HG03558 (cell line): ENCODE data around the gene TMEM266.

ENCODE experiments used
- ATAC-seq: cut with Tn5 transposase; IDR thresholded peaks from one replicate; pipeline ENCODE4 v1.9.1; 2021; ENCODE audit warnings: moderate number of reproducible peaks; ENCODE audit not compliant: unreplicated experiment; ENCODE audit errors: extremely low read depth

The TMEM266 gene

GRCh38 chr15:76118767-76119166, 59.0 kb downstream of the TMEM266 start:
- ATAC-seq, result no peak

GRCh38 chr15:76123031-76123430, 63.2 kb downstream of the TMEM266 start:
- ATAC-seq, result no peak

GRCh38 chr15:76127169-76127568, 67.4 kb downstream of the TMEM266 start:
- ATAC-seq, result no peak

DNA sequence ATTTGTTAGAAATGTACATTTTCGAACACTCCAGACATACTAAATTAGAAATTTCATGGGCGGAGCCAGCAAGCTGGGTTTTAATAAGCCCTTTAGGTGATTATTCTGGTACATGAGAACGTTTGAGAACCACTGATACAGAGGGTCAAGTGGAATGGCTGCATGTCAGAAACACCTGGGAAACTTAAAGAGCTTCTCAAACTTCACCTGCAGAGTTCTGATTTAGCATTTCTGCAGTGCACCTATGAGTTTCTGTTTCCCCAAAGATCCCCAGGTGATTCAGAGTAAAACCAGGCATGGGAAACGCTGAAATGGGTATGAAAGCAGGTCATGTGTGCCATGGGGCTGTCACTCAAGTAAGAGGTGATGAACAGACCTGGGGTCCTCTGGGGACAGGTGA, 68.1 kb downstream of the TMEM266 start:
- ATAC-seq, result no peak

- no peak for ATAC-seq
Observed at GRCh38 chr15:76134537-76134936, 74.8 kb downstream of the TMEM266 start.

- ATAC-seq, result no peak
Observed at GRCh38 chr15:76135516-76135915, 75.7 kb downstream of the TMEM266 start.

- no peak for ATAC-seq
Observed at GRCh38 chr15:76138436-76138835, 78.7 kb downstream of the TMEM266 start.

- ATAC-seq, result no peak
Observed at GRCh38 chr15:76139368-76140073, 79.7 kb downstream of the TMEM266 start.

DNA sequence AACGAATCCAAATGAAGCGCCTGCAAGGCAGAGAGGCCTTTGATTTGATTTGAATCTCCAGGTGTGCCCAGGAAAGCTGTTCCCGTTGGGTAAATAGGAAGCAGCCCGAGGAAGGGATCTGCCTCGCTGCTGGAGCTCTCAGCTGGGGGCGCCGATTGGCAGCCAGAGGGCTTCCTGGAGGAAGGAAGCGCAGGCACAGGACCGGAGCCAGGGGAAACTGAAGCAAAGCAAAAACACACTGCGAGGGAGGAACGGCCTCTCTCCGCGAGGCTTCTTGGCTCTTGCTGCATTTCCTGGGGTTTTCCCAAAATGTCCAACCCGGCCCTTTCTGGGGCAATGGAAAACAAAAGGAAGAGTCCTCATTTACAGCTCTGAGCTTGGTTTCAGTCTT, 80.3 kb downstream of the TMEM266 start:
- ATAC-seq, result no peak

DNA sequence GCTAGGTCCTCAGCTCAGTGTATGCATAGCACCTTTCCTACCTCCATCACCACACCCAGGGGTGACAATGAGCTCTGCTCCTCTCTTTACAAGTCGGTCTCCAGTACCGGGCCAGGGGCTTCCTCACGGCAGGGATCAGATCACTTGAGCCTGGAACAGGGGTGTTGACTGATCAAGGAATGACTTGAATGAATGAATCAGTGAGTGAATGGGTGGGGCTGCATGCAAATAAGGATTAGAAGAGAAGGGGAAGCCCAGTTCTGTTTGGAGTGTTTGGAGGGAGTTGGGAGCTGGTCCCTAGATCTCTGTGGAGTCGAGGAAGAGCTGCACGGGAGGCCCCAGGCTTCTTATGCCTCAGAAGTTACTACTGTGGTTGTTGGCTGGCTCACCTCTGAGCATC, 87.0 kb downstream of the TMEM266 start:
- no peak for ATAC-seq

GRCh38 chr15:76147906-76148570, 88.3 kb downstream of the TMEM266 start:
- ATAC-seq, result no peak

DNA sequence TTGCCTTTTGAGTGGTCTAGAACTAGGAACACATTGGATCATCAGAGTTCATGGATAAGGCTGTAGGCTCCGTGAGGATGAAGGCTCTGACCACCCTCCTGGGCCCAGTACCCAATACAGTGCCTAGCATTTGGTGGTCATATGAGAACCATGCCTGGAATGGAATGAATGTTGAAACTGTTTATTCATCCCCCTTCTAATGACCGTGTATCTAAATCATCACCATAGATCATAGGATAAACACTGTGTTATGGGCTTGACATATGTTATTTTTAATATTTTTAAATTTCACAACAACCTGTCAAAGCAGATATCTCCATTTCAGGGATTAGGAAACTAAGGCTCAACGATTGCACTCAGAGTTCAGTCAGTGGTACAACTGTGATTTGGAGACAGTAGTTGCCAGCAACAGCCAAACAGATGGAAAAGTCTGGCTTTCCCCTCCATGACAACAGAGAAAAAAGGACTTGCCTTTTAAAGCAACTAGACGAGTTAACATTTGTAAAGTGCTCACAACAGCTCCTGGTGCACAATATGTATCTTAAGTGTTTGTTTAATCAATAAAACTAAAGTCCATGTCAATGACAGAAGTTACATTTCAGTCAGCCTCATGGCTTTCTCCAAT, 89.6 kb downstream of the TMEM266 start:
- no peak for ATAC-seq

DNA sequence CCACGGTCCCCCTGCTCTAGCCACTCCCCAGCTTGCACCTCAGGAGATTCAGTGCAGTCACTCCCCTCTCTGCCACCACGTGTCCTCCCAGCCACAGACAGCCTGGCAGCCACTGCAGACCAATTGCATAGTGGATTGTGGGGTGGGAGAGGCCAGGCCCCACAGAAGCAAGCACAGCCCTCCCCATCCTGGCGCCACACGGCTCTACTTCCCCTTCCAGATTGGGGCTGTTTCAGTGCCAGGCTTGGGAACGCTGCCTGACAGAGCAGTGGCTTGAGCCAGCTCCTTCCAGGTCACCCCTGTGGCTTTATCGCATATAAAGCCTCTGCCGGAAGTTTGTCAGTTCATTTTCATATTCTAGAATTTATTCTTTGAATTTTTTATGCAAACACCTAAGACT, 90.7 kb downstream of the TMEM266 start:
- no peak for ATAC-seq

GRCh38 chr15:76150971-76151598, 91.3 kb downstream of the TMEM266 start:
- ATAC-seq, result no peak

GRCh38 chr15:76151599-76151974, 91.8 kb downstream of the TMEM266 start:
- ATAC-seq, result no peak

GRCh38 chr15:76152197-76152596, 92.4 kb downstream of the TMEM266 start:
- no peak for ATAC-seq

GRCh38 chr15:76153241-76154197, 93.7 kb downstream of the TMEM266 start:
- ATAC-seq, result no peak

DNA sequence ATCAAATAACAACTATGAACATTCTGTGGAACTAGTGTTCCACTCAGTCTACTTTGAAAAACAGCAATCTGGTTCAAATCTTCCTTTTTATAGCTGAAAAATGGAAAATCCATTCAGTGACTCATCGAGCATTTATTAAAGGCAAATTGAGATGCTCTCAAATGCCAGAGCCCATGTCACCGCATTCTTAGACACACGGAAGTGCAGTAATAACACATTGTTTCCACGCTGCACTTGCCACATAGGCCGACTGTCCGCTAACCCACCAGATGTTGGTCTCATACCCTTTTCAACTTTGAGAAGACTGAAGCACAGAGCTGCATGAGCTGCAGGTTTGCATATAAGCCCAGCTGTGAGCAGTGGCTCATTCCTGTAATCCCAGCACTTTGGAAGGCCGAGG, 95.9 kb downstream of the TMEM266 start:
- no peak for ATAC-seq

DNA sequence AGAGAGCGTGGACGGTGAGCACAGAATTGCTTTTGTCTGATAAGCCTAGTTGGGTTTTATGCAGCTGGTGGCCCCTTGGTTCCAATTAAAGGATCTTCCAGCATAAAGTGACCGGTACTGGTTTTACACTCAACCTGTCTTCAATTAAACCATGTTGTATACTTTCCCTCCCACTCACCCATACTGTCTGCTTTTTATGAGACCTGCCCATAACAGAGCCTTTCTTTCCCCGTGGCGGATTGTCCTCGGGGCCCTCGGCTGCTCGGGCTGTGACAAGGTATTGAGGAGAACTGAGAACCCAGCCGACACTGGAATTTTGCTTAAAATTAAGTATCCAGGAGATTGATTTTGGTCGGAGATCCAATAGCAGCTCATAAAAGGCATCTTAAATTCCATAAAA, 98.4 kb downstream of the TMEM266 start:
- ATAC-seq, result no peak

DNA sequence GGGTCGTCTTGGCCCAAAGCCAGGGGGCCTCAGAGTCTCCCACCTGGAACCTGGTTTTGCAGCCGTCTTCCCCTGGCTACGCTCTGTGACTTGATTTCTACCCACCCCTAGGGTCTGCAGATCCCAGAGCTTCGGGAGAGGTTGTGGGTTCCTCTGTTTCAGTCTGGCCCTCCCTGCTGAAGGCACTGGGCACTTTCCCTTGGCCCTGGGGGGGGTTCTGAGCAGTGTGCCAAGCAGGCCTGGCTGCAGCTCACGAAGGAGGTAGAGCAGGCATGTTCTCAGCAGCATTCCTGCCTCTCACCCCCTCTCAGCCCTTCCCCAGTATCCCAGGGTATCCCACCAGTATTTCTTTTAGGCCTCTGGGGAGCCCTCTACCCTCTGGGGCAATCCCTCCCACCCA, 99.0 kb downstream of the TMEM266 start:
- no peak for ATAC-seq
